Measurements from ENCODE around the gene AJM1.

DNA sequence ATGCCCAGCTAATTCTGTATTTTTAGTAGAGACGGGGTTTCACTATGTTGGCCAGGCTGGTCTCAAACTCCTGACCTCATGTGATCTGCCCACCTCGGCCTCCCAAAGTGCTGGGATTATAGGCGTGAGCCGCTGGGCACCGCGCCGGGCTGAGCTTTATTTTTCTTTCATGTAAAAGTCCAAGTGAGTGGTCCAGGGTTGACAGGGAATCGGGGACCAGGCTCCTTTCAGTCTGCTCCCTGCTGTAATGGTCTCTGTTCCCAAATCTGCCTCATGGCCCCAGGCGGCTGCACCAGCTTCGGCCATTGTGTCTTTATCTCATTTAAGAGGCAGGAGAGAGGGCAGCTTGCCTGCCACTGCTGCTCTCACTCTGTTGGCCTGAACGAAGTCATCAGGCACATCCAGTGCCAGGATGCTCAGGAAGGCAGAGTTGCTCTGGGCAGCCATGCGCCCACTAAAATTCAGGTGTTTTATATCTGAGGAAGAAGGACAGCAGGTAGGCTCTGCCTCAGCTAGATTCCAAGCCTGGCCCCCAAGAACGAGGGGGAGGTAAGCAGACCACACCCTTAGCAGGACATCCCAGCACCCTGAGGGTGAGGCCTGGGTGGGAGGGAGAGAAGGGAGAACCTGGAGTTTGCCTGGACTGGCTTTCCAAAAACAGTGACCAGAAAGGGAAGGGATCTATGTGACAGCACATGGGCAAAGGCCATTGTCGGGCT, 47.8 kb upstream of the AJM1 start:
- TF ChIP-seq POLR2A (IDR thresholded peaks at IDR 0.05): no peak
- TF ChIP-seq, protein P1, sequence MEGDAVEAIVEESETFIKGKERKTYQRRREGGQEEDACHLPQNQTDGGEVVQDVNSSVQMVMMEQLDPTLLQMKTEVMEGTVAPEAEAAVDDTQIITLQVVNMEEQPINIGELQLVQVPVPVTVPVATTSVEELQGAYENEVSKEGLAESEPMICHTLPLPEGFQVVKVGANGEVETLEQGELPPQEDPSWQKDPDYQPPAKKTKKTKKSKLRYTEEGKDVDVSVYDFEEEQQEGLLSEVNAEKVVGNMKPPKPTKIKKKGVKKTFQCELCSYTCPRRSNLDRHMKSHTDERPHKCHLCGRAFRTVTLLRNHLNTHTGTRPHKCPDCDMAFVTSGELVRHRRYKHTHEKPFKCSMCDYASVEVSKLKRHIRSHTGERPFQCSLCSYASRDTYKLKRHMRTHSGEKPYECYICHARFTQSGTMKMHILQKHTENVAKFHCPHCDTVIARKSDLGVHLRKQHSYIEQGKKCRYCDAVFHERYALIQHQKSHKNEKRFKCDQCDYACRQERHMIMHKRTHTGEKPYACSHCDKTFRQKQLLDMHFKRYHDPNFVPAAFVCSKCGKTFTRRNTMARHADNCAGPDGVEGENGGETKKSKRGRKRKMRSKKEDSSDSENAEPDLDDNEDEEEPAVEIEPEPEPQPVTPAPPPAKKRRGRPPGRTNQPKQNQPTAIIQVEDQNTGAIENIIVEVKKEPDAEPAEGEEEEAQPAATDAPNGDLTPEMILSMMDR (IDR thresholded peaks at IDR 0.05): no peak
